HepG2 (cell line): ENCODE results near the gene ADARB1. TPM values are rescaled to one million over a fixed set of nuclear protein-coding genes. Genes with fewer than 3 reads are reported as not detected.

Experiments
- ATAC-seq: fragments of 200-7000 bp; cut with Tn5 transposase; 3 replicates; pipeline ENCODE4 v1.9.1; 2020; ENCODE audit warnings: mild to moderate bottlenecking, moderate library complexity
- BruUV-seq: library from RNA; stranded (reverse); fragments of 400-500 nt; replicated peaks from 2 replicates; lab custom pipeline; 2021; lab: Mats Ljungman, UMichigan
- CTCF ChIA-PET: fragments of 300-600 bp; formaldehyde crosslinking; extraction: SDS; loops from one replicate; lab custom pipeline; 2021; ENCODE audit warnings: low total read pairs, inconsistent platforms, low intra/inter-chr PET ratio; lab: Yijun Ruan, JAX
- POLR2A ChIA-PET: fragments of 350-600 bp; sonication (Branson Sonifier 250); formaldehyde crosslinking; loops from one replicate; lab custom pipeline; 2020; ENCODE audit warnings: antibody characterized with exemption, inconsistent platforms; lab: Yijun Ruan, JAX
- DNase-seq: peaks from one replicate; pipeline ENCODE4 v3.0.0-alpha.2; 2015; ENCODE audit warnings: low spot score
- FAIRE-seq: peaks from 3 replicates; lab custom pipeline; 2011; peaks lifted over from hg19 to GRCh38; lab: Jason Lieb, UNC
- H2AFZ ChIP-seq: one replicate; pipeline ENCODE4 v1.6.1; 2011; ENCODE audit warnings: low read length, inconsistent platforms
- H3K27ac ChIP-seq: fragments of 300-600 bp; 3 replicates; pipeline ENCODE4 v1.8.0; 2011; ENCODE audit warnings: mixed run types, mild to moderate bottlenecking, mixed read lengths, low read length, inconsistent platforms; ENCODE audit not compliant: insufficient read depth; ENCODE audit errors: extremely low read length
- H3K27me3 ChIP-seq, 2 experiments: fragments of 200-600 bp in 1 of 2; 2 replicates in 1 of 2; 3 replicates in 1 of 2; pipeline versions ENCODE4 v1.6.0 to v1.8.0; 2011; ENCODE audit warnings: low read length in 2 of 2, mild to moderate bottlenecking in 2 of 2, moderate library complexity in 2 of 2, inconsistent platforms in 1 of 2; ENCODE audit not compliant: insufficient read depth in 2 of 2, control insufficient read depth in 1 of 2
- H3K36me3 ChIP-seq, 2 experiments: fragments of 200-600 bp in 1 of 2; replicated peaks in 1 of 2; 2 replicates in 1 of 2; 3 replicates in 1 of 2; pipeline versions ENCODE4 v1.5.1 to v1.8.0; 2011; ENCODE audit warnings: low read length in 2 of 2, inconsistent platforms in 1 of 2; ENCODE audit not compliant: insufficient read depth in 2 of 2, control insufficient read depth in 1 of 2
- H3K4me1 ChIP-seq: 2 replicates; pipeline ENCODE4 v1.5.1; 2012; ENCODE audit warnings: low read length, inconsistent platforms; ENCODE audit not compliant: insufficient read depth
- H3K4me2 ChIP-seq: 2 replicates; pipeline ENCODE4 v1.6.0; 2011; ENCODE audit warnings: low read depth, low read length, inconsistent platforms
- H3K4me3 ChIP-seq, 3 experiments: fragments of 200-600 bp in 1 of 3; sonication (generic), shearing (Covaris generic) in 1 of 3; replicated peaks in 1 of 3; 2 replicates each; pipeline ENCODE4 v1.5.1; 2011 to 2016; ENCODE audit warnings: low read length in 3 of 3, inconsistent platforms in 2 of 3, low read depth in 2 of 3, mild to moderate bottlenecking in 2 of 3, control low read depth in 1 of 3, mixed read lengths in 1 of 3; ENCODE audit not compliant: insufficient read depth in 1 of 3
- H3K79me2 ChIP-seq: one replicate; pipeline ENCODE4 v1.6.1; 2011; ENCODE audit warnings: low read length, inconsistent platforms; ENCODE audit not compliant: insufficient read depth
- H3K9ac ChIP-seq: 2 replicates; pipeline ENCODE4 v1.6.0; 2011; ENCODE audit warnings: mild to moderate bottlenecking, low read depth, low read length, inconsistent platforms; ENCODE audit not compliant: insufficient read depth
- H3K9me3 ChIP-seq: 2 replicates; pipeline ENCODE4 v1.5.1; 2012; ENCODE audit warnings: mild to moderate bottlenecking, low read length
- H4K20me1 ChIP-seq: 2 replicates; pipeline ENCODE4 v1.6.0; 2011; ENCODE audit warnings: inconsistent platforms, mild to moderate bottlenecking, low read length, moderate library complexity; ENCODE audit not compliant: insufficient read depth
- CENPBD1 ChIP-seq: sonication (generic); formaldehyde crosslinking; IDR thresholded peaks from 2 replicates; pipeline ENCODE4 v1.8.0; 2022; ENCODE audit warnings: missing genetic modification reagents, low read depth, mild to moderate bottlenecking, borderline replicate concordance
- CERS6 ChIP-seq: sonication (generic); formaldehyde crosslinking; IDR thresholded peaks from 2 replicates; pipeline ENCODE4 v1.5.0; 2020; ENCODE audit warnings: missing genetic modification reagents
- CREB3 ChIP-seq: sonication (generic); formaldehyde crosslinking; IDR thresholded peaks from 2 replicates; pipeline ENCODE4 v1.5.0; 2020; ENCODE audit warnings: missing genetic modification reagents
- GMEB2 ChIP-seq: IDR thresholded peaks from 2 replicates; pipeline ENCODE4 v1.6.1; 2016; ENCODE audit warnings: missing biosample characterization, missing genetic modification reagents, low read depth
- GZF1 ChIP-seq: sonication (generic); formaldehyde crosslinking; IDR thresholded peaks from 2 replicates; pipeline ENCODE4 v1.5.1; 2020; ENCODE audit warnings: mild to moderate bottlenecking, missing genetic modification reagents
- MXD4 ChIP-seq: IDR thresholded peaks from 2 replicates; pipeline ENCODE4 v1.6.1; 2016; ENCODE audit warnings: mild to moderate bottlenecking, missing biosample characterization, missing genetic modification reagents
- NFE2L2 ChIP-seq: fragments of 150-350 bp; IDR thresholded peaks from 2 replicates; pipeline ENCODE4 v1.6.1; 2014; ENCODE audit warnings: low read length
- PCBP2 ChIP-seq: fragments of 200-400 bp; formaldehyde crosslinking; optimal IDR thresholded peaks from 2 replicates; pipeline ENCODE3; 2018; ENCODE audit warnings: low read length, low read depth; ENCODE audit not compliant: poor library complexity, severe bottlenecking
- POLR2AphosphoS5 ChIP-seq: IDR thresholded peaks from 2 replicates; pipeline ENCODE4 v1.6.1; 2012; ENCODE audit warnings: low read depth, low read length
- TAF1 ChIP-seq: sonication (generic); formaldehyde crosslinking; IDR thresholded peaks from 2 replicates; pipeline ENCODE4 v1.4.0; 2020; ENCODE audit warnings: missing genetic modification reagents
- TBX3 ChIP-seq: fragments of 450-650 bp; IDR thresholded peaks from 2 replicates; pipeline ENCODE4 v1.6.1; 2017; ENCODE audit warnings: antibody characterized with exemption, mild to moderate bottlenecking, inconsistent platforms, borderline replicate concordance
- ZNF503 ChIP-seq: sonication (generic); formaldehyde crosslinking; IDR thresholded peaks from 2 replicates; pipeline ENCODE4 v1.4.0; 2020; ENCODE audit warnings: missing genetic modification reagents
- ZNF7 ChIP-seq: IDR thresholded peaks from 2 replicates; pipeline ENCODE4 v1.6.1; 2016; ENCODE audit warnings: missing biosample characterization, missing genetic modification reagents
- WGBS: methylation state at CpG from one replicate; pipeline ENCODE4 v1.1.6; 2017; ENCODE audit warnings: low lambda C conversion rate; 5-methylcytosine and 5-hydroxymethylcytosine counted together
- in situ Hi-C: cut with HindIII; loops from 2 replicates; pipeline ENCODE4 v1.10.0; 2017; ENCODE audit warnings: low pct_unique_long_range_greater_than_20kb; ENCODE audit not compliant: extremely low pct_ligation_motif_present
- intact Hi-C: fragments of 100-400 bp; cut with micrococcal nuclease; formaldehyde crosslinking; loops from one replicate; pipeline ENCODE4 v1.10.0; 2022; ENCODE audit not compliant: unreplicated experiment
- polyA plus RNA-seq, 8 experiments: library from polyadenylated mRNA; depleted of rRNA in 3 of 8; stranded (reverse) in 7 of 8; unstranded in 1 of 8; fragments of >200 nt; fragmentation: Illumina TruSeq in 4 of 8; extraction: Trizol in 4 of 8; gene quantifications; 2 replicates each; pipeline versions ENCODE4 v1.2.1 to v1.2.3, GENCODE V29; 2011 to 2016; ENCODE audit warnings: low read depth in 4 of 8, missing spikeins in 1 of 8, mixed read lengths in 1 of 8; ENCODE audit not compliant: insufficient read depth in 1 of 8
- total RNA-seq, 5 experiments: library from RNA; depleted of rRNA; stranded (reverse); fragments of >200 nt; fragmentation: Illumina TruSeq; extraction: Trizol; gene quantifications; 2 replicates each; pipeline ENCODE4 v1.2.3, GENCODE V29; 2016; ENCODE audit warnings: low read depth in 1 of 5
- TF ChIP-seq, protein P1 (sequence below): sonication (generic); IDR thresholded peaks from 2 replicates; pipeline ENCODE4 v1.6.1; 2016; ENCODE audit warnings: low read depth, borderline replicate concordance

The ADARB1 gene
- total and polyA plus RNA-seq, 2 of the 13 experiments (the other 11 are each of a cell fraction or from before 2014, with no cell fraction given): 6.6 to 10.0 TPM

DNA sequence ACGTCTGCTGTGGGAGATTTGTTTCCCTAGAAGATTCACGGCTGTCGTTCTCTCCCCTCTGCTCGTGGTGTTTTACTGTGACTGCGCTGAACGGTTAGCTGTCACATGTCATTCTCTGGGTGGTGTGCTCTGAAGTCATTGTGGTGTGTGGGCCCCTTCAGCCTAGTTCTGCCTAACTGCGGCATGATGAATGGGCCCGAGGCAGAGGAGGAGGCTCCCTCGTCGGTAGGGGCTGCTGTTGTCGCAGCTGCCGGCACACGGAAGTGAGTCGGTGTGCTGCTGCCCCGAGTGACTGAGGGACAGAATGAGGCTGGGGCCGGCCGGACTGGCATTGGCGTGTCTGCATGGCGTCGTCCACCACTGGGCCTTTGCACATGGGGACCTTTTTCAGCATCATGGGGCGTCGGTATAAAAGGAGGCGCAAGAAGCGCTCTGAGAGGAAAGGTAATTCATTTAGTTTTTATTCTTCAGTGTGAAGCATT lies 77.9 kb downstream of the ADARB1 start:
- DNase-seq (no peak), FAIRE-seq (no peak), ATAC-seq (no peak)
- in situ Hi-C loops (no loop called here), intact Hi-C loops (no loop called here)
- Histone ChIP-seq H3K4me1 (no peaks in the 10 kb centered on the region), H3K4me3 (no peak overlapping the region), H2AFZ (no peak overlapping the region), H3K9me3 (no peaks in the 10 kb centered on the region), H4K20me1 (no peaks in the 10 kb centered on the region), H3K9ac (no peak overlapping the region), H3K4me2 (no peak overlapping the region), H3K79me2 (no peaks in the 10 kb centered on the region), H3K27ac (no peak overlapping the region), H3K27me3 (no peaks in the 10 kb centered on the region), H3K36me3 (peaks cover 0 to 4% of the 10 kb centered on the region in 2 experiments; a peak in 2 of 5 replicates)
- POLR2A ChIA-PET: no interaction called here
- TF ChIP-seq PCBP2: no peak
- TF ChIP-seq ZNF7 (CRISPR knock-in tag): no peak
- no peak for TF ChIP-seq GZF1
- no peak for TF ChIP-seq POLR2AphosphoS5
- no peak for TF ChIP-seq CERS6 (CRISPR knock-in tag)
- TF ChIP-seq TAF1: no peak
- no peak for TF ChIP-seq NFE2L2
- no peak for TF ChIP-seq ZNF503
- TF ChIP-seq CREB3 (CRISPR knock-in tag): no peak
- TF ChIP-seq GMEB2: no peak
- TF ChIP-seq, protein P1, sequence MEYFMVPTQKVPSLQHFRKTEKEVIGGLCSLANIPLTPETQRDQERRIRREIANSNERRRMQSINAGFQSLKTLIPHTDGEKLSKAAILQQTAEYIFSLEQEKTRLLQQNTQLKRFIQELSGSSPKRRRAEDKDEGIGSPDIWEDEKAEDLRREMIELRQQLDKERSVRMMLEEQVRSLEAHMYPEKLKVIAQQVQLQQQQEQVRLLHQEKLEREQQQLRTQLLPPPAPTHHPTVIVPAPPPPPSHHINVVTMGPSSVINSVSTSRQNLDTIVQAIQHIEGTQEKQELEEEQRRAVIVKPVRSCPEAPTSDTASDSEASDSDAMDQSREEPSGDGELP: no peak
- TF ChIP-seq MXD4: no peak
- no peak for TF ChIP-seq TBX3
- no peak for TF ChIP-seq CENPBD1 (CRISPR knock-in tag)
- WGBS: 97% methylated on average over 24 of the region's 24 CpGs
- CTCF ChIA-PET: no interaction called here
- no TSS peak for BruUV-seq
